ENCODE data around the gene MYH9. TPM values are rescaled to one million over a fixed set of nuclear protein-coding genes. Genes with fewer than 3 reads are reported as not detected.

Gene MYH9
- total RNA-seq, 4 donors from 2014 or later, result 228 to 375 (median 275) TPM

GRCh38 chr22:36375071-36375980 is 12.4 kb downstream of the MYH9 start:
- H3K4me1 ChIP-seq, result peaks cover 62 to 98% of the 10 kb centered on the region in 2 donors
- H3K27ac ChIP-seq, result peak overlapping the region; percentile 88 to 99 (median 93)
- H3K36me3 ChIP-seq, result no peaks in the 10 kb centered on the region
- intact Hi-C loops (cut with DNase I), result no loop called here
- WGBS, 2 donors, result 69 to 78% methylated on average over 7 to 8 of the region's 9 CpGs
- H3K27me3 ChIP-seq, result no peaks in the 10 kb centered on the region
- no peak overlapping the region for H3K4me3 ChIP-seq (replicated peaks in 1 of 3)
- TF ChIP-seq POLR2A (IDR thresholded peaks at IDR 0.05), result no peak
- no peaks in the 10 kb centered on the region for H3K9me3 ChIP-seq
- DNase-seq, result no peak

GRCh38 chr22:36374603-36375024 is 13.2 kb downstream of the MYH9 start:
- no peak overlapping the region for H3K4me3 ChIP-seq (replicated peaks in 1 of 3)
- 68 to 81% methylated on average over 11 of the region's 11 CpGs for WGBS, 2 donors
- intact Hi-C loops (cut with DNase I), result no loop called here

GRCh38 chr22:36373258-36373579 is 14.5 kb downstream of the MYH9 start:
- Histone ChIP-seq H3K36me3 (no peaks in the 10 kb centered on the region), H3K9me3 (no peaks in the 10 kb centered on the region), H3K4me1 (peaks cover 80 to 98% of the 10 kb centered on the region in 2 donors), H3K27me3 (no peaks in the 10 kb centered on the region), H3K4me3 (replicated peaks in 1 of 3) (no peak overlapping the region), H3K27ac (peak overlapping the region; percentile 88 to 99 (median 93))
- DNase-seq, result peak; percentile 93 to 94
- TF ChIP-seq CTCF (IDR thresholded peaks at IDR 0.05), result no peak
- peak in 1 of 2 donors; percentile 54 for TF ChIP-seq POLR2A (IDR thresholded peaks at IDR 0.05)
- intact Hi-C loops (cut with DNase I), result no loop called here
- 11 to 20% methylated on average over 7 of the region's 7 CpGs for WGBS, 2 donors

More at GRCh38 chr22:36374603-36375024, 13.2 kb downstream of the MYH9 start:
- no peaks in the 10 kb centered on the region for H3K36me3 ChIP-seq
- H3K4me1 ChIP-seq, result peaks cover 68 to 98% of the 10 kb centered on the region in 2 donors
- H3K27me3 ChIP-seq, result no peaks in the 10 kb centered on the region
- DNase-seq, result no peak
- H3K9me3 ChIP-seq, result no peaks in the 10 kb centered on the region
- TF ChIP-seq CTCF (IDR thresholded peaks at IDR 0.05) (no peak), POLR2A (IDR thresholded peaks at IDR 0.05) (no peak)
- peak overlapping the region; percentile 88 to 99 (median 93) for H3K27ac ChIP-seq

- intact Hi-C loops (cut with DNase I), result no loop called here
- WGBS, 2 donors, result 84 to 92% methylated on average over 2 of the region's 2 CpGs
- Histone ChIP-seq H3K4me1 (peaks cover 93 to 99% of the 10 kb centered on the region in 2 donors), H3K4me3 (replicated peaks in 1 of 3) (no peak overlapping the region), H3K9me3 (no peaks in the 10 kb centered on the region), H3K27ac (peak overlapping the region; percentile 88 to 99 (median 93)), H3K27me3 (no peaks in the 10 kb centered on the region), H3K36me3 (no peaks in the 10 kb centered on the region)
- TF ChIP-seq CTCF (IDR thresholded peaks at IDR 0.05) (no peak), POLR2A (IDR thresholded peaks at IDR 0.05) (no peak)
- no peak for DNase-seq
Measured at GRCh38 chr22:36371920-36372319, 15.8 kb downstream of the MYH9 start.

GRCh38 chr22:36369922-36370791 is 17.6 kb downstream of the MYH9 start:
- WGBS, 2 donors, result 25 to 54% methylated on average over 3 to 11 of the region's 11 CpGs
- Histone ChIP-seq H3K4me3 (replicated peaks in 1 of 3) (no peak overlapping the region), H3K36me3 (no peaks in the 10 kb centered on the region), H3K9me3 (no peaks in the 10 kb centered on the region), H3K27ac (peak overlapping the region; percentile 88 to 99 (median 93)), H3K4me1 (peaks cover 99 to 100% of the 10 kb centered on the region in 2 donors), H3K27me3 (no peaks in the 10 kb centered on the region)
- intact Hi-C loops (cut with DNase I), result no loop called here
- DNase-seq, result peak; percentile 89 to 93
- TF ChIP-seq POLR2A (IDR thresholded peaks at IDR 0.05) (peak in 1 of 2 donors; percentile 84), CTCF (IDR thresholded peaks at IDR 0.05) (no peak)
